ENCODE measurements around the gene ANKRD53.

The ANKRD53 gene

GRCh38 chr2:70981866-70982810 is 3.7 kb downstream of the ANKRD53 start:
- Histone ChIP-seq H3K9ac (ENCODE audit: low read length) (no peak overlapping the region), H4K20me1 (ENCODE audit: insufficient read depth, low read length) (no peaks in the 10 kb centered on the region), H2AFZ (ENCODE audit: low read depth, low read length) (no peak overlapping the region), H3K36me3 (replicated peaks; ENCODE audit: low read depth, low read length) (peaks cover 11% of the 10 kb centered on the region), H3K79me2 (ENCODE audit: low read length) (no peaks in the 10 kb centered on the region), H3K4me3 (ENCODE audit: low read length) (no peak overlapping the region), H3K27me3 (ENCODE audit: low read depth, low read length) (no peaks in the 10 kb centered on the region), H3K4me1 (ENCODE audit: low read length) (peaks cover 9% of the 10 kb centered on the region), H3K9me3 (ENCODE audit: insufficient read depth, low read length) (no peaks in the 10 kb centered on the region), H3K27ac (ENCODE audit: low read length) (no peak overlapping the region), H3K4me2 (ENCODE audit: low read length) (no peak overlapping the region)
- TF ChIP-seq EZH2phosphoT487 (IDR thresholded peaks at IDR 0.05; ENCODE audit: low read depth): no peak
- no peak for TF ChIP-seq CTCF (IDR thresholded peaks at IDR 0.05; ENCODE audit: low read depth, low read length)

- no peak for TF ChIP-seq CTCF (IDR thresholded peaks at IDR 0.05; ENCODE audit: low read depth, low read length)
- no peak for TF ChIP-seq EZH2phosphoT487 (IDR thresholded peaks at IDR 0.05; ENCODE audit: low read depth)
- Histone ChIP-seq H3K9me3 (ENCODE audit: insufficient read depth, low read length) (no peaks in the 10 kb centered on the region), H3K36me3 (replicated peaks; ENCODE audit: low read depth, low read length) (peaks cover 11% of the 10 kb centered on the region), H3K9ac (ENCODE audit: low read length) (no peak overlapping the region), H3K79me2 (ENCODE audit: low read length) (no peaks in the 10 kb centered on the region), H3K4me3 (ENCODE audit: low read length) (no peak overlapping the region), H3K4me2 (ENCODE audit: low read length) (no peak overlapping the region), H3K4me1 (ENCODE audit: low read length) (peaks cover 4% of the 10 kb centered on the region), H3K27ac (ENCODE audit: low read length) (no peak overlapping the region), H3K27me3 (ENCODE audit: low read depth, low read length) (no peaks in the 10 kb centered on the region), H4K20me1 (ENCODE audit: insufficient read depth, low read length) (no peaks in the 10 kb centered on the region), H2AFZ (ENCODE audit: low read depth, low read length) (no peak overlapping the region)
Observed at GRCh38 chr2:70982971-70983370, 4.5 kb downstream of the ANKRD53 start.

- Histone ChIP-seq H3K9me3 (ENCODE audit: insufficient read depth, low read length) (no peaks in the 10 kb centered on the region), H4K20me1 (ENCODE audit: insufficient read depth, low read length) (no peaks in the 10 kb centered on the region), H3K79me2 (ENCODE audit: low read length) (no peaks in the 10 kb centered on the region), H3K4me2 (ENCODE audit: low read length) (no peak overlapping the region), H3K27me3 (ENCODE audit: low read depth, low read length) (no peaks in the 10 kb centered on the region), H3K9ac (ENCODE audit: low read length) (no peak overlapping the region), H3K36me3 (replicated peaks; ENCODE audit: low read depth, low read length) (peaks cover 13% of the 10 kb centered on the region), H3K4me3 (ENCODE audit: low read length) (no peak overlapping the region), H3K27ac (ENCODE audit: low read length) (no peak overlapping the region), H2AFZ (ENCODE audit: low read depth, low read length) (no peak overlapping the region), H3K4me1 (ENCODE audit: low read length) (no peaks in the 10 kb centered on the region)
- TF ChIP-seq CTCF (IDR thresholded peaks at IDR 0.05; ENCODE audit: low read depth, low read length) (no peak), EZH2phosphoT487 (IDR thresholded peaks at IDR 0.05; ENCODE audit: low read depth) (no peak)
Observed at GRCh38 chr2:70983506-70984227, 5.2 kb downstream of the ANKRD53 start.

GRCh38 chr2:70984228-70984575 is 5.8 kb downstream of the ANKRD53 start:
- H3K27ac ChIP-seq (ENCODE audit: low read length): no peak overlapping the region
- peaks cover 13% of the 10 kb centered on the region for H3K36me3 ChIP-seq (replicated peaks; ENCODE audit: low read depth, low read length)

More at GRCh38 chr2:70984228-70984575, 5.8 kb downstream of the ANKRD53 start:
- no peak overlapping the region; the same call in 1 of the 2 replicates for H3K4me3 ChIP-seq (ENCODE audit: low read length)
- no peaks in the 10 kb centered on the region for H3K79me2 ChIP-seq (ENCODE audit: low read length)
- H3K9ac ChIP-seq (ENCODE audit: low read length): no peak overlapping the region
- peak overlapping the region; percentile 54; the same call in 1 of the 2 replicates for H3K4me2 ChIP-seq (ENCODE audit: low read length)
- TF ChIP-seq CTCF (IDR thresholded peaks at IDR 0.05; ENCODE audit: low read depth, low read length) (no peak), EZH2phosphoT487 (IDR thresholded peaks at IDR 0.05; ENCODE audit: low read depth) (no peak)
- H3K9me3 ChIP-seq (ENCODE audit: insufficient read depth, low read length): no peaks in the 10 kb centered on the region
- H2AFZ ChIP-seq (ENCODE audit: low read depth, low read length): no peak overlapping the region
- H3K4me1 ChIP-seq (ENCODE audit: low read length): no peaks in the 10 kb centered on the region
- no peaks in the 10 kb centered on the region for H4K20me1 ChIP-seq (ENCODE audit: insufficient read depth, low read length)
- no peaks in the 10 kb centered on the region for H3K27me3 ChIP-seq (ENCODE audit: low read depth, low read length)
